Measurements from ENCODE around the gene DNAJC3.

DNA sequence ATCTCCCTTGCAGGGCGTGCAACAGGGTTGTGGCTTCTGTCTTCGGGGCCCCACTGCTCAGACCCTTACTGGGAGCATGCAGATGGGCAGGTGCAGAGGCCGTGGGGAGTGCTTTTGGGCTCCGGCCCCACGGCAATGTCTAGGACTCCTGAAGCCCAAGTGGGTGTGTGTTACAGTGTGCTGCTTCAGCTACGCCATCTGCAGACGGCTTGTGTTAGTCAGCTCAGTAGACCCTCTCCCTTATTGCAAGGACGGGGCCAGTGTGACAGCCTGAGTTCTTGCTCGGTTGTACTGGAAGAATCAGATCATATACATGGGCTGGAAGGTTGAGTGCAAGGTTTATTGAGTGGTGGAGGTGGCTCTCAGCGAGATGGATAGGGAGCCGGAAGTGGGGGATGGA lies 39.3 kb downstream of the DNAJC3 start:
- no peak for TF ChIP-seq CTCF (optimal IDR thresholded peaks at IDR 0.05 in 1 of 3, IDR thresholded peaks at IDR 0.05 in 1 of 3, conservative IDR thresholded peaks at IDR 0.05 in 1 of 3; ENCODE audit: extremely low read depth in 1 of 3, insufficient read depth in 2 of 3, low read length in 3 of 3)
- no peak for TF ChIP-seq EZH2 (IDR thresholded peaks at IDR 0.05; ENCODE audit: low read length)
